ENCODE results near the gene FAM47C.

DNA sequence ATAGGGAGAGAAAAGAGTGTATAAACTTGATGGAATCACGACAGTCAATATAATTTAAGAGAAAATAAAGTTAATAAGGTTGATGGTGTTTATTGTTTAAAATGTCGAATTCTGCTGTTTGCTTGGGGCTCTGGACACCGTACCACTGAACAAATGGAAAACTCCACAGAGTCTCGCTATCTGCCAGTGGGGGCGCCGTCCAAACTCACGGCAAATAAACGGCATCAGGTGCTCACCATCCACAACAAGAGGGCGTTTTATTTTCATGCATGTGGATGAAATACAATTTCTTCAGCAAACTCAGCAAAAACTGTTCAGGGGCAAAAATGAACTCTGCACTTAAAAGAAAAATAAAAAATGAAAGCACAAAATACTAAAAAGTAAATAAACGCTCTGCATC lies 46.6 kb upstream of the FAM47C start:
- TF ChIP-seq, protein P1, sequence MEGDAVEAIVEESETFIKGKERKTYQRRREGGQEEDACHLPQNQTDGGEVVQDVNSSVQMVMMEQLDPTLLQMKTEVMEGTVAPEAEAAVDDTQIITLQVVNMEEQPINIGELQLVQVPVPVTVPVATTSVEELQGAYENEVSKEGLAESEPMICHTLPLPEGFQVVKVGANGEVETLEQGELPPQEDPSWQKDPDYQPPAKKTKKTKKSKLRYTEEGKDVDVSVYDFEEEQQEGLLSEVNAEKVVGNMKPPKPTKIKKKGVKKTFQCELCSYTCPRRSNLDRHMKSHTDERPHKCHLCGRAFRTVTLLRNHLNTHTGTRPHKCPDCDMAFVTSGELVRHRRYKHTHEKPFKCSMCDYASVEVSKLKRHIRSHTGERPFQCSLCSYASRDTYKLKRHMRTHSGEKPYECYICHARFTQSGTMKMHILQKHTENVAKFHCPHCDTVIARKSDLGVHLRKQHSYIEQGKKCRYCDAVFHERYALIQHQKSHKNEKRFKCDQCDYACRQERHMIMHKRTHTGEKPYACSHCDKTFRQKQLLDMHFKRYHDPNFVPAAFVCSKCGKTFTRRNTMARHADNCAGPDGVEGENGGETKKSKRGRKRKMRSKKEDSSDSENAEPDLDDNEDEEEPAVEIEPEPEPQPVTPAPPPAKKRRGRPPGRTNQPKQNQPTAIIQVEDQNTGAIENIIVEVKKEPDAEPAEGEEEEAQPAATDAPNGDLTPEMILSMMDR (IDR thresholded peaks at IDR 0.05) = peak in 3 of 4 donors; percentile 19 to 30 (median 25)
- TF ChIP-seq POLR2A (IDR thresholded peaks at IDR 0.05) = no peak

All from right lobe of liver (tissue), 4 donors.